Measurements from ENCODE around the gene GSS. TPM values are rescaled to one million over a fixed set of nuclear protein-coding genes. Genes with fewer than 3 reads are reported as not detected.
A peak's percentile ranks its signal among the peaks of the same experiment; 100 is the strongest.

The GSS gene
- total and polyA plus RNA-seq, 12 donors = 52.4 to 120 (median 79.6) TPM

GRCh38 chr20:34954904-34955230 lies 739 bp downstream of the GSS start:
- Histone ChIP-seq H3K27ac (peak overlapping the region in 4 of 5 donors; percentile 76 to 94 (median 86)), H3K36me3 (replicated peaks in 1 of 2) (peaks cover 0 to 8% of the 10 kb centered on the region in 2 donors), H3K9me3 (replicated peaks in 1 of 3) (no peaks in the 10 kb centered on the region), H3K4me1 (replicated peaks in 1 of 2) (peaks cover 0 to 10% of the 10 kb centered on the region in 2 donors), H3K27me3 (no peaks in the 10 kb centered on the region), H3K4me3 (peak overlapping the region in 3 of 4 donors; percentile 0 to 55 (median 42))
- peak in 6 of 7 donors; percentile 41 to 68 (median 52) for DNase-seq
- intact Hi-C loops (cut with DNase I) = loop anchor here in 1 of 2 donors (5.0 kb wide), 1 partner anchor 83 kb away; the partner anchor contains the start of gene GGT7
- TF ChIP-seq CTCF (IDR thresholded peaks at IDR 0.05) = no peak
- TF ChIP-seq POLR2A (IDR thresholded peaks at IDR 0.05) = no peak
- 7 to 14% (median 11%) methylated on average over 13 of the region's 13 CpGs for WGBS, 4 donors

GRCh38 chr20:34953960-34954359 lies 1.6 kb downstream of the GSS start:
- 92 to 95% (median 93%) methylated on average over 7 of the region's 7 CpGs for WGBS, 4 donors
- Histone ChIP-seq H3K4me3 (no peak overlapping the region), H3K36me3 (replicated peaks in 1 of 2) (peaks cover 0 to 8% of the 10 kb centered on the region in 2 donors), H3K4me1 (replicated peaks in 1 of 2) (peaks cover 0 to 10% of the 10 kb centered on the region in 2 donors), H3K9me3 (replicated peaks in 1 of 3) (no peaks in the 10 kb centered on the region), H3K27ac (no peak overlapping the region), H3K27me3 (no peaks in the 10 kb centered on the region)
- TF ChIP-seq POLR2A (IDR thresholded peaks at IDR 0.05) (no peak), CTCF (IDR thresholded peaks at IDR 0.05) (no peak)
- no peak for DNase-seq
- intact Hi-C loops (cut with DNase I) = loop anchor here in 1 of 2 donors (5.0 kb wide), 1 partner anchor 82 kb away; the partner anchor contains the start of gene GGT7

GRCh38 chr20:34952671-34953070 lies 2.9 kb downstream of the GSS start:
- peaks cover 0 to 10% of the 10 kb centered on the region in 2 donors for H3K4me1 ChIP-seq (replicated peaks in 1 of 2)
- H3K27me3 ChIP-seq = no peaks in the 10 kb centered on the region
- no peak for DNase-seq
- H3K36me3 ChIP-seq (replicated peaks in 1 of 2) = peaks cover 0 to 8% of the 10 kb centered on the region in 2 donors
- intact Hi-C loops (cut with DNase I) = loop anchor here in 1 of 2 donors (5.0 kb wide), 1 partner anchor 80 kb away; the partner anchor contains the start of gene GGT7
- H3K27ac ChIP-seq = no peak overlapping the region
- 76 to 90% (median 81%) methylated on average over 4 to 5 of the region's 5 CpGs for WGBS, 4 donors
- TF ChIP-seq POLR2A (IDR thresholded peaks at IDR 0.05) (no peak), CTCF (IDR thresholded peaks at IDR 0.05) (no peak)
- H3K4me3 ChIP-seq = no peak overlapping the region
- H3K9me3 ChIP-seq (replicated peaks in 1 of 3) = no peaks in the 10 kb centered on the region

DNA sequence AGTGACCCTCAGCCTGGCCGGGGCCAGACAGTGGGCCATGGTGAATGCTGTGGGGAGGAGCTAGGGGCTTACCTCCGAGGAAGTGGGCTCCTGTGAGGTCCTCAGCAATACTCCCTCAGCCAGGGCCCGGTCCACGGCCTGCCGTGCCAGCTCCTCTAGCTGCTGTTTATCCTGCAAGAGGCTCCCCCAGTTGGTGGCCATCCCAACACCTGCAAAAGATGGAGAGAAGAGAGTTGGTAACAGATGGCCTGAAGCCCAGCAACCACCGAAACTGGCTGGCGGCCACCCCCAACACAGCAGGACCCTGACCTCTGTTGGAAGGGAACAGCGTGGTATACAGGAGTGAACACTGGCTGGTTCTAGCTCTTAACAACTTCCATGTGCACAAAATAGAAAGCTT lies 4.0 kb downstream of the GSS start:
- intact Hi-C loops (cut with DNase I) = loop anchor here in 1 of 2 donors (5.0 kb wide), 1 partner anchor 79 kb away; the partner anchor contains the start of gene GGT7
- H3K27me3 ChIP-seq = no peaks in the 10 kb centered on the region
- no peak overlapping the region for H3K27ac ChIP-seq
- H3K4me3 ChIP-seq = no peak overlapping the region
- no peak for DNase-seq
- no peaks in the 10 kb centered on the region for H3K9me3 ChIP-seq (replicated peaks in 1 of 3)
- peaks cover 0 to 8% of the 10 kb centered on the region in 2 donors for H3K36me3 ChIP-seq (replicated peaks in 1 of 2)
- H3K4me1 ChIP-seq (replicated peaks in 1 of 2) = peaks cover 0 to 12% of the 10 kb centered on the region in 2 donors
- TF ChIP-seq POLR2A (IDR thresholded peaks at IDR 0.05) (no peak), CTCF (IDR thresholded peaks at IDR 0.05) (no peak)
- WGBS, 4 donors = 85 to 93% (median 89%) methylated on average over 2 to 8 of the region's 8 CpGs
